Measurements from ENCODE around the gene PPIL6.

The PPIL6 gene

GRCh38 chr6:109483735-109484057 lies 43.3 kb upstream of the PPIL6 start:
- TF ChIP-seq CTCF (IDR thresholded peaks at IDR 0.05; ENCODE audit: low read depth, low read length) = no peak
- no peak overlapping the region for H3K27ac ChIP-seq
- H3K9me3 ChIP-seq (ENCODE audit: severe bottlenecking) = no peaks in the 10 kb centered on the region
- H3K27me3 ChIP-seq (ENCODE audit: insufficient read depth, low read depth, severe bottlenecking) = no peaks in the 10 kb centered on the region
- peak overlapping the region; percentile 50 for H3K4me3 ChIP-seq (ENCODE audit: low read depth, low read length)
- H3K36me3 ChIP-seq = peaks cover 33% of the 10 kb centered on the region
- no peak for DNase-seq

GRCh38 chr6:109482905-109483734 lies 42.7 kb upstream of the PPIL6 start, which contains the start of gene ZBTB24:
Gene ZBTB24 (minus strand): TSS chr6:109483219. CDS start chr6:109482026, 1,193 bp downstream.
- Histone ChIP-seq H3K36me3 (peaks cover 38% of the 10 kb centered on the region), H3K27ac (peak within 1 kb of the TSS; percentile 92), H3K4me3 (ENCODE audit: low read depth, low read length) (peak within 1 kb of the TSS; percentile 97), H3K9me3 (ENCODE audit: severe bottlenecking) (no peaks in the 10 kb centered on the region), H3K27me3 (ENCODE audit: insufficient read depth, low read depth, severe bottlenecking) (no peaks in the 10 kb centered on the region)
- DNase-seq = peak; percentile 94
- TF ChIP-seq CTCF (IDR thresholded peaks at IDR 0.05; ENCODE audit: low read depth, low read length) = no peak

- H3K4me3 ChIP-seq (ENCODE audit: low read depth, low read length) = no peak overlapping the region
- H3K36me3 ChIP-seq = peaks cover 53% of the 10 kb centered on the region
- no peaks in the 10 kb centered on the region for H3K27me3 ChIP-seq (ENCODE audit: insufficient read depth, low read depth, severe bottlenecking)
- no peak overlapping the region for H3K27ac ChIP-seq
- H3K9me3 ChIP-seq (ENCODE audit: severe bottlenecking) = no peaks in the 10 kb centered on the region
- no peak for TF ChIP-seq CTCF (IDR thresholded peaks at IDR 0.05; ENCODE audit: low read depth, low read length)
- DNase-seq = no peak
These were observed 40.6 kb upstream of the PPIL6 start for GRCh38 chr6:109480993-109481480.

GRCh38 chr6:109478841-109479624 lies 38.6 kb upstream of the PPIL6 start:
- Histone ChIP-seq H3K27me3 (ENCODE audit: insufficient read depth, low read depth, severe bottlenecking) (no peaks in the 10 kb centered on the region), H3K9me3 (ENCODE audit: severe bottlenecking) (no peaks in the 10 kb centered on the region), H3K4me3 (ENCODE audit: low read depth, low read length) (no peak overlapping the region), H3K36me3 (peaks cover 72% of the 10 kb centered on the region), H3K27ac (no peak overlapping the region)
- no peak for TF ChIP-seq CTCF (IDR thresholded peaks at IDR 0.05; ENCODE audit: low read depth, low read length)
- DNase-seq = no peak

GRCh38 chr6:109478222-109478805 lies 37.9 kb upstream of the PPIL6 start:
- Histone ChIP-seq H3K9me3 (ENCODE audit: severe bottlenecking) (no peaks in the 10 kb centered on the region), H3K4me3 (ENCODE audit: low read depth, low read length) (no peak overlapping the region), H3K27ac (no peak overlapping the region), H3K36me3 (peaks cover 76% of the 10 kb centered on the region), H3K27me3 (ENCODE audit: insufficient read depth, low read depth, severe bottlenecking) (no peaks in the 10 kb centered on the region)
- TF ChIP-seq CTCF (IDR thresholded peaks at IDR 0.05; ENCODE audit: low read depth, low read length) = no peak
- no peak for DNase-seq
